Right renal cortex interstitium (tissue), 3 donors: ENCODE results near the gene SLC17A4. TPM values are rescaled to one million over a fixed set of nuclear protein-coding genes. Genes with fewer than 3 reads are reported as not detected.
"Not testable (repeated sequence)": the region's sequence is repeated elsewhere in the genome, so short reads cannot be mapped to it uniquely, and the experiment has no call there.

Experiments used
- DNase-seq, 3 donors: peaks; one replicate each; pipeline ENCODE4 v3.0.0-alpha.2; 2013; ENCODE audit warnings: low read depth in 3 of 3, low spot score in 2 of 3
- polyA plus RNA-seq, 3 donors: library from polyadenylated mRNA; unstranded; fragments of 120-200 nt; gene quantifications; one replicate each; pipeline ENCODE4 v1.2.1, GENCODE V29; 2013; ENCODE audit not compliant: insufficient read length in 3 of 3

The SLC17A4 gene
- polyA plus RNA-seq, 3 donors = 1.0 to 1.4 (median 1.3) TPM

- not testable (repeated sequence) for DNase-seq
Measured at GRCh38 chr6:25748601-25749517, 5.7 kb upstream of the SLC17A4 start.

- DNase-seq = no peak
Measured at GRCh38 chr6:25749837-25750236, 4.7 kb upstream of the SLC17A4 start.

GRCh38 chr6:25750906-25751305, 3.6 kb upstream of the SLC17A4 start:
- DNase-seq = no peak

GRCh38 chr6:25753079-25753478, 1.5 kb upstream of the SLC17A4 start:
- DNase-seq = no peak

- DNase-seq = no peak
Measured at GRCh38 chr6:25755483-25755882, 941 bp downstream of the SLC17A4 start.

- no peak for DNase-seq
Measured at GRCh38 chr6:25756382-25757363, 2.1 kb downstream of the SLC17A4 start.

- no peak for DNase-seq
Measured at GRCh38 chr6:25757936-25758642, 3.5 kb downstream of the SLC17A4 start.

GRCh38 chr6:25764611-25765010, 10.1 kb downstream of the SLC17A4 start:
- no peak for DNase-seq

- no peak for DNase-seq
Measured at GRCh38 chr6:25768566-25768965, 14.0 kb downstream of the SLC17A4 start.

- DNase-seq = no peak
Measured at GRCh38 chr6:25769983-25770382, 15.4 kb downstream of the SLC17A4 start.

GRCh38 chr6:25774120-25774715, 19.7 kb downstream of the SLC17A4 start:
- no peak for DNase-seq

GRCh38 chr6:25777031-25777430, 22.5 kb downstream of the SLC17A4 start:
- DNase-seq = no peak

GRCh38 chr6:25777856-25778649, 23.5 kb downstream of the SLC17A4 start:
- DNase-seq = no peak

- DNase-seq = no peak
Measured at GRCh38 chr6:25781134-25781533, 26.6 kb downstream of the SLC17A4 start.

- DNase-seq = no peak
Measured at GRCh38 chr6:25787428-25787827, 32.9 kb downstream of the SLC17A4 start.

- no peak for DNase-seq
Measured at GRCh38 chr6:25788305-25788922, 33.9 kb downstream of the SLC17A4 start.

GRCh38 chr6:25789475-25789874, 34.9 kb downstream of the SLC17A4 start:
- no peak for DNase-seq

GRCh38 chr6:25792016-25792415, 37.5 kb downstream of the SLC17A4 start:
- no peak for DNase-seq

GRCh38 chr6:25793970-25794369, 39.4 kb downstream of the SLC17A4 start:
- no peak for DNase-seq
